Activated T-cell treated with anti-CD3 and anti-CD28 coated beads for 24 hours (primary cell): ENCODE measurements around the gene OSTF1.

Experiments
- DNase-seq: peaks from one replicate; pipeline ENCODE4 v3.0.0-alpha.2; 2020; ENCODE audit warnings: low read depth

Gene OSTF1

GRCh38 chr9:75121914-75122558, 33.7 kb downstream of the OSTF1 start:
- no peak for DNase-seq

GRCh38 chr9:75123696-75124095, 35.4 kb downstream of the OSTF1 start:
- DNase-seq, result no peak

GRCh38 chr9:75128535-75128934, 40.2 kb downstream of the OSTF1 start:
- no peak for DNase-seq

- no peak for DNase-seq
These were observed 41.9 kb downstream of the OSTF1 start for GRCh38 chr9:75130172-75130571.

GRCh38 chr9:75130621-75131230, 42.4 kb downstream of the OSTF1 start:
- no peak for DNase-seq

GRCh38 chr9:75131700-75132099, 43.4 kb downstream of the OSTF1 start:
- DNase-seq, result no peak

GRCh38 chr9:75132244-75132643, 43.9 kb downstream of the OSTF1 start:
- no peak for DNase-seq

GRCh38 chr9:75133396-75133795, 45.1 kb downstream of the OSTF1 start:
- no peak for DNase-seq

- no peak for DNase-seq
These were observed 46.2 kb downstream of the OSTF1 start for GRCh38 chr9:75134495-75134894.

- no peak for DNase-seq
These were observed 50.1 kb downstream of the OSTF1 start for GRCh38 chr9:75138260-75139040.

GRCh38 chr9:75139201-75139600, 50.9 kb downstream of the OSTF1 start:
- DNase-seq, result no peak

- DNase-seq, result no peak
These were observed 51.9 kb downstream of the OSTF1 start for GRCh38 chr9:75140261-75140660.

- no peak for DNase-seq
These were observed 53.9 kb downstream of the OSTF1 start for GRCh38 chr9:75142202-75142601.

- no peak for DNase-seq
These were observed 57.9 kb downstream of the OSTF1 start for GRCh38 chr9:75146229-75146628.

GRCh38 chr9:75147638-75148037, 59.3 kb downstream of the OSTF1 start:
- no peak for DNase-seq

- DNase-seq, result no peak
These were observed 60.2 kb downstream of the OSTF1 start for GRCh38 chr9:75148561-75148960.

- DNase-seq, result no peak
These were observed 61.5 kb downstream of the OSTF1 start for GRCh38 chr9:75149841-75150241.

GRCh38 chr9:75150512-75150911, 62.2 kb downstream of the OSTF1 start:
- no peak for DNase-seq

GRCh38 chr9:75152416-75152815, 64.1 kb downstream of the OSTF1 start:
- DNase-seq, result peak; percentile 45

- DNase-seq, result no peak
These were observed 68.5 kb downstream of the OSTF1 start for GRCh38 chr9:75156858-75157257.

- DNase-seq, result no peak
These were observed 73.0 kb downstream of the OSTF1 start for GRCh38 chr9:75161116-75161857.

- no peak for DNase-seq
These were observed 75.5 kb downstream of the OSTF1 start for GRCh38 chr9:75163764-75164163.

- DNase-seq, result no peak
These were observed 76.3 kb downstream of the OSTF1 start for GRCh38 chr9:75164573-75164972.
